Middle frontal gyrus (tissue), 1 donor: Measurements from ENCODE around the gene WDR82.

Experiments used
- DNase-seq: peaks from one replicate; pipeline ENCODE4 v3.0.0-alpha.2; 2015; ENCODE audit warnings: low spot score; ENCODE audit errors: extremely low spot score

Gene WDR82, protein sequence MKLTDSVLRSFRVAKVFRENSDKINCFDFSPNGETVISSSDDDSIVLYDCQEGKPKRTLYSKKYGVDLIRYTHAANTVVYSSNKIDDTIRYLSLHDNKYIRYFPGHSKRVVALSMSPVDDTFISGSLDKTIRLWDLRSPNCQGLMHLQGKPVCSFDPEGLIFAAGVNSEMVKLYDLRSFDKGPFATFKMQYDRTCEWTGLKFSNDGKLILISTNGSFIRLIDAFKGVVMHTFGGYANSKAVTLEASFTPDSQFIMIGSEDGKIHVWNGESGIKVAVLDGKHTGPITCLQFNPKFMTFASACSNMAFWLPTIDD

DNA sequence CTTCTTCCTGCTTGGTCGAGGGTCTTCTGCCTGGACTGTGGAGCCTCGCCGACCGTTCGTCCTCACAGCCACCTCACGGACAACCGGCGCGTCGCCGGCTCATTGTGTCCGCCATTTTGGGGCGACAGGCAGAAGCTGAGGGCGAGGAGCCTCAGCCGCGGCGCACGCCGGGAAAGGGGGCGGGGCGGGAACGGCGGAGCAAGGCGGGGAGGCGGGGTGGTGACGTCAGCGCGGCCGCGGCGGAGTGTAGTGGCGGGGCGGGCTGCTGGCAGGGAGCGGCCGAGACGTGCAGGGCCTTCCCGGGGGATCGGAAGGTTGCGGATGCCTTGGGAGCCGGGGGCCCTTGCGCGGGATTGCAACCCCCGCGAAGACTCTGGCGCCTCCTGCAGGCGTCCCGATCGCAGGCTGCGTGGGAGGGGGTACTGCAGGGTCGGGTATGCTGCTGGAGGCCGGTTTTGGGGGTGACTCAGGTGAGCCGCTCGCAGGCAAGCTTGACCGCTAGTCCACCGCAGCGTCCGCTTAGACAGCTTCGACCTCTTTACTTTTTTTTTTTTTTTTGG lies at the start of gene WDR82:
WDR82 (minus strand) TSS at position 140 of the 560 bp plus-strand sequence. CDS start 288 bp downstream, outside the sequence.
- peak; percentile 91 for DNase-seq

DNA sequence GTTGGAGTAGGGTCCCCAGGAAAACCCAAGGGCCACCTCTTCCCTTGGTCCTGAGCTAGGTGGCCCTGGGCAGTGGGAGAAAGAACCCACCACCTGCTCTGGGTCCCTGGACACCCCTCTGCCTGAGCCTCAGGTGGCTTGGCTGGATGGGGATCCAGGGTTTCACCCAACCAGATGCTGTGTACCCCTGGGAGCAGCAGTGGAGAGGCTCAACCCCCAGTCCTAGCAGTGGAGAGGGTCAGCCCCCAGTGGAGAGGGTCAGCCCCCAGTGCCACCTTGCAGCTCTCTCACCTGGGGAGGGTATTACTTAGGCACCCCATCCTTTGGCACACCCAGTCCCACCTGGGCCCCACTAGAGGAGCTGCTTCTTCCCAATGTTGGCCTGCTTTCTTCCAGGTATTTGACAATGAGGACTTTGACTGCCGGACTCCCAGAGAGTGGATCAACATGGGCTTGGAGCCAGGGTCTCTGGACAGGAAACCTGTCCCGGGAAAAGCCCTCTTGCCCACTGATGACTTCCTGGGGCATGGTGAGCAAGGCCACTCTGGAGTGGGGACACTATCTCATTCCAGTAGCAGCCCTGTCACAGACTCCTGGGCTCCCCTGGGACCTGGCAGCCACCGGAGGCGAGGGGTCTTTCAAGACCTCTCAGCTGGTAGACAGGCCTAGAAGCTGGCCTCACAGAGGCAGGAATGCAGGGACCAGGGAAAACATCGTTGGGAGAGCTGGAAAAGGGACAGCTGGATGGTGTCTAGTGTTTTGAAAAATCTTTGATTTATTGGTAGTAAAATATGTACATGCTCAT lies 49.2 kb upstream of the WDR82 start:
- no peak for DNase-seq

DNA sequence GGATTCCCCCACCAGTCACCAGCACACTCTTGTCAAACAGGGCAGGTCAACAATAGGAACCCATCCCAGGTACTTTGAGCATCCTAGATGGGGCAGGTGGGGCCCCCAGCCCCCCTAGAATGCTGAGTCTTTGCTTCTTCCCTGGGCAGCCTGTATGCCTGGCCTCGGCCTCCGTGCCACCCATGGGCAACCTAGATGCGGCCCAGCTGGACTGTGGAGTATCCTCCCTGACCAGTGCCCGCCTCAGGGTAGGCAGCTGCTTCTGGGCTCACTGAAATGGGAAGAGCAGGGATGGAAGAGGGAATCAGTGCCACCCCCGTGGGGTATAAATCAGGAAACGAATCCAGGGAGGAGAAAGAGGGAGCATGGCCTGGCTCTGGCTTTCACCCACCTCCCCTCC lies 48.5 kb upstream of the WDR82 start:
- DNase-seq: no peak

DNA sequence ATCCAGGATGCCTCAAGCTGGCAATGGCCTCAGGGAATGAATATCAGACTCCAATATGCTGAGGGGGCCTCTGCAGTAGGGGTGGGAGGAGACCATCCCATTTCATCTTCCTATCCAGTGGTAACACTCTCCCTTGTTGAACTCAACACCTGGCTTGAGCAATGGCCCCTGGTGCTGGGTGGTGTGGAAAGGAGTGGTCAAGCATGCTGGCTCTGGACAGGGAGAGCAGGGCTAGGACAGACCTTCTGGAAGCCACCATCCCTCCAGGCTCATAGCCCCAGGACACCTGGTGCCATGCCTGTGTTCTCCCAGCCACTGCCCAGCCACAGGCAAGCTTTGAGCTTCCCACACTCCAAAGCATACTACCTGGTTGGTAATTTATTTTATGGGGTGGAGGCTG lies 47.2 kb upstream of the WDR82 start:
- DNase-seq: no peak

DNA sequence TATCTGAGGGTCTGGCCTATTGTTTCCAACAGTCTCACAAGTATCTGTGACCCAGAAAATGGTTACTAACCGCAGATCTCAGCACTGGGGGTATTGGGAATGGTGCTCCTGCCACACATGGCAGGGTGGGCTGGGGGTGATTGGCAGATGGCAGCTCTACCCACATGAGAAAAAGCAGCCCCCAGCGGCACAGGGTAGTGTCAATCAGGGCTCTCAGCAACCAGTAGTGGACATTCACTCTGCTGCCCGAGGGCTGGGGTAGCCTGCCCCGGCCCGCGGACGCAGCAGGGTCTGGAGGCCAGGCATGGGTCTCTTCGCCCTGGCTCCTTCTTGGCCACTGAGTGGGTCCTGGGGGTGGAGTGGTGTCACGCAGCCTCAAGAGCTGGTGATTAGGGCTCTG lies 46.2 kb upstream of the WDR82 start:
- DNase-seq: no peak

DNA sequence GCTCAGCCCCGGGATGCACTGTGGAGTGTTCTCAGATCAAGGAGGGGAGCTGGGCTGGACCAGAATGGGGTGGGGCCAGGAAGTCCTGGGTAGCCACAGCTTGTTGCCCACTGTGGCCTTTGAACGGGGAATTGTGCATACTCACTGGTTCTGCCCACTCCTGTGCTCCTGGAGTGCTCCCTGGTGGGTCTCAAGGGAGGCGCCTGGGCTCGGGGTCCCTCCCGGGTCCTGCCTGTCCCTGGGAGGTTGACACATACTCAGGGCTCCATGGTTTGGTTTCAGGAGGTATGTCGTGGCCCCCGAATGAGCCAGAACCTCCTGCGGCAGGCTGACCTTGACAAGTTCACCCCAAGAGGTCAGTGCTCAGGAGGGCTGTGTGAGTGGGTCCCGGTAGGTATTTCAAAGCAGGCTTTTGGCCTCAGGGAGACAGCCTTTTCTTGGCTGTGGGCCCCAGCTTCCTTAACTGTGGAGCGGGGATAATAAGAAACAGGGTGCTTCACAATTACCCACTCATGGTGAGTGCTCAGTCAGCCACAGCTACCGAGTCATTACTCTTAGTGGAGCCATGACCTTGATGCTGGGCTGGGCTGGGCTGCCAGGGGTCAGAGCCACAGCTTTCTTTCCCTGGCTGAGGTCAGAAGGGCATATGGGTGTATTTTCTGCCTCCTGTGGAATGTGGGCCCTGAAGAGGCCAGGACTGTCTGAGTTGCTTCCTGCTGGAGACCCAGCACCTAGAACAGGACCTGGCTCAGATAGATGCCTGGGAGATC lies 45.3 kb upstream of the WDR82 start:
- DNase-seq: no peak

DNA sequence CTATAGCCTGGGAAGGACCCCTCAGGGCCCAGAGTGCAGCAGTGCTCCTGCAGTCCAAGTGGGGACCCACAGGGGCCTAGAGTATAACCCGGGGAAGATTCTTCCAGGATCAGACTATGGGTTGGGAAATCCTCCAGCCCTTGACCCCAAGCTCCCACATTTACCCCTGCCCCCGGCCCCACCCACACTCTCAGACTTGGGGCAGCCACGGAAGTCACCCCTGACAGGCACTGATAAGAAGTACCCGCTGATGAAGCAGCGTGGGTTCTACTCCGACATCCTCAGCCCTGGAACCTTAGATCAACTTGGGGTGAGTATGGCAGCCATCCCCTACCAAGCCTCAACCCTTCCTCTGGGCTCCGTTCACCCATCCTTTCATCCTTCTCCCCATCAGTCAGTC lies 44.0 kb upstream of the WDR82 start:
- no peak for DNase-seq

DNA sequence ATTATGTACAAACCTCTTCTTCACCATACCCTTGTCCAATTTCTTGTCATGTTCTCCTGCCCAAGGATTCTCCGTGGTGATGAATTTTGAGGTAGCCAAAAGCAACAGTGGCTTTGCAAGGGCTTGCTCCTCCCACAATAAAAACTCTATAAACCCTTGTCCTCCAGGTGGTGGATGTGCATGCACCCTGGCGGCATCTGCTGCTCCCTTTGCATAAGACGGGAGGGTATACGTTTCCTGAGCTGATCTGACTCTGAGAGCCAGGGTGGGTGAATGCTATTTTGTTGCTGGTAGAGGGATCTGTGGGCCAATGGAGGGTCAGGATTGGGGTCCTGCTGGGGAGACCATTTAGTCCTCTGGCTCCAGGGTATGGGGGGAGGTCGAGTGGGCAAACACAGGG lies 43.0 kb upstream of the WDR82 start:
- DNase-seq: no peak

DNA sequence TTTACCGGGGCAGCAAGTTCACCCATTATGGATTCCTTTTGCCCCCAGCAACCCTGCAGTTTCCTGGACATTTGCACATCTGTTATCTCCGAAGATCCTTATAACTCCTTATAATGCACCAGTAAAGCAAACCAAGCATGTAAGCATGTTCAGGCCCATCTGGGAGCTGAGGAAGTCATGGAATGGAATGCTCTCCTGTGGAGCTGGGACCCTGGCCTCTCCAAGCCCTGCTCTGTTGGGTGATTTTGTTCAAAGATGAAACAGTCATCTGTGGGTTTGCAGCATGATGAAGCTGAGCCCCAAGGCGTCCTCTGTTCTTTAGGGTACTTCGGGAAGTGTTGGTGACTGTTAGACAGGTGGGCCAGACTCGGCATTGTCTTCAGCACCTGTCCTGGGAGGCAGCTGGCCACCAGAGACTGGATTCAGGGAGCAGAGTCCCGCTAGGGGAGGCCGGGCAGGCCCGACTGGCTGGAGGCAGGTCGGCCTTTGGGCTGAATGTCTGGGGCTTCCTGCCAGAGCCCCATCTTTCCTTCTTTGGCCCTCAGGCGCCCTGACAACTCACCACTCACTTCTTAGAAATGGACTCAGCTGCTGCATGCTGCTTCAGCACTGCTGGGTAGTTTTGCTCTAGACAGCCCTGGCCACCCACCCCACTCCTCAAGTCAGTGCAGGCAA lies 41.6 kb upstream of the WDR82 start:
- no peak for DNase-seq

DNA sequence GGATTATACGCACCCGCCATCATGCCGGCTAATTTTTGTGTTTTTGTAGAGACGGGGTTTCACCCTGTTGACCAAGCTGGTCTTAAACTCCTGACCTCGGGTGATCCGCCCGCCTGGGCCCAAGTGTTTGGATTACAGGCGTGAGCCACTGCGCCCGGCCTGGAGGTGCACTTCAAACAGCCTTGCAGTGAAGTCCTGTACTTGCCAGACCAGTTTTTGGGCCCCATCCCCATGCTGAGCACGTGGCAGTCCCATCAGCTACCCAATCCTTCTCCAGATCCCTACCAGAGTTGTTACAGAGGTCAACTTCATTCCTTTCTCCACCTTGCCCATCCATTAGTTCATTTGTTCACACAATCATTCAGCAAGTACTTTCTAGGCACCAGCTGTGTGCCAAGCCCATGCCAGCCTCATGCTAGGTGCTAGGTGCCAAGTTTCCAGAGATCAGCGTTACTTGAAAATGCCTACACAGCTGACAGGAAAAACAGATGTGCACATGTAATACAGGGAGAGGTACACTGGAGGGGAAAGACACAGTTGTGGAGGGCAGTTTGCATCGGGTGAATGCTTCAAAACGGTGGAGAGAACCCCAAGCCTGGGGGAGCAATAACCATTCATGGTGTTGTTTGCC lies 39.9 kb upstream of the WDR82 start:
- DNase-seq: no peak

DNA sequence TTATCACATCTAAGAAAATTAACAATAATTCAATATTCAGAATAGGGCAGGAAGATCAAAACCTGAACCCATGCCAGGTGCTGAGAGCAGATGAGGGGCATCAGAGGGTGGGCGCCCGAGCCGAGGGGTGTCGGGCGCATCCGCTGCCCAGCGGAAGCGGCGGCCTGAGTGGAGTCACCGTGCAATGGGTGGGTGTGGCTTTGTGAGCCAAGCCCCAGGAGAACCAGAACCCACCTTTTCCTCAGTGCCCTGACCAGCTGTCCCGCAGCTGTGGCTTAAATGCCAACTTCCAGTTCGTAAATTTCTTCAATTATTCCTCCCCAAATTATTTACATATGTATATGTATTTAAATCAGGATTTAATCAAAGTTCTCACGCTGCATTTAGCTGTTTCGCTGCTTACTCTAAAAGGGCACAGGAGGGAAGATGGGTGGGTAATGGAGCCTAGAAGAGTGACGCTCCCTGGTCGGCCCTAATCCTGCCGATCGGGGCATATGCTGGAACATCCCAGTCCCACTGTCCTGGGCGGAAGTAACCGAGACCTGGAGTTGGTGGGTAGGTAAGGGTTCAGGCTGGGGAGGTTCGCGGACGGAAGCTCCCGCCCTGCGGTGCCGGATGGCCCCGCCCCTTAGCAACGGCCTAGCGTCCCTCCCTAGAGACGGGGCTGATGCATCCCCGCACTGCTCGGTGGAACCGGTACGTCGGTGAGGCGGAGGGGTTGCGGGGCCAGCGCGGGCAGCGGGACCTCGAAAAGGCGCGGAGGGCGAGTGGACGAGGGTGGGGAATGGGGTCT lies 39.0 kb upstream of the WDR82 start:
- no peak for DNase-seq

DNA sequence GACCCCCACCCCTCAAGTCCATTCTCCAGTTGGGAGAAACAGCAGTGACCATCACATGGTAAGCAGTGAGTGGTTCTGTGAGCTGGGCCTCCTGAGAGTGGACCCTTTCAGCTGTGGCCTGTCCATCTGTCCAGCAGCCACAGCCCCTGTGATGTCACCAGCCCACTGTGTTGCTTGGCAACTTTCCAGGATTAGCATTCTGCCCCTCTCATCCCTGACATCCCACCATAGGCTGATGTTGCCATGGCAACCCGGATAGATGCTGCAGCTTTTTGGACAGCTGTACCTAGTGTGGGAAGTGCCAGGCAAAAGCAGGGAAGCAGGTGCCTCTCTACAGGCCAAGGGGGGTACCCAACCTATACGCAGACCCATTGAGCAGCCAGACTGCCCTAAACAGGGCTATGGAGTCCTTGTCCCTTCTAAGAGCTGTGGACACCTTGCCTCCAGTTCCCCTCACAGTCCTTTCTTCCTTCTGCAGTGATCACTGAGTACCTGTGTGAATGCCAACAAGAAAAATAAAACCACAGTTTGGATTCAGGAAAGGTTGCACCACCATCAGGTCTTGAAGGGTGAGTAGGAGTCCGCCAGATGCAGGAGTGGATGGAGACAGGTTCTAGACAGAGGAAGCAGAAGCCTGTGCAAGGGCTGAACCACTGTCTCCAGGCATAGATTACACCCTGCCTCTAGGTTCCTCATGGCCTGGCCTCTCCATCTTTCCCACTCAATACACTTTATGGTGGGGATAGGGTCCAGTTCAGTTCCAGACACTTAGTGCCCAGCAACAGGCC lies 37.7 kb upstream of the WDR82 start, which contains the start of gene DNAH1:
DNAH1 (plus strand) TSS at position 343 of the 788 bp plus-strand sequence. CDS start 6,124 bp downstream, outside the sequence.
- DNase-seq: no peak

DNA sequence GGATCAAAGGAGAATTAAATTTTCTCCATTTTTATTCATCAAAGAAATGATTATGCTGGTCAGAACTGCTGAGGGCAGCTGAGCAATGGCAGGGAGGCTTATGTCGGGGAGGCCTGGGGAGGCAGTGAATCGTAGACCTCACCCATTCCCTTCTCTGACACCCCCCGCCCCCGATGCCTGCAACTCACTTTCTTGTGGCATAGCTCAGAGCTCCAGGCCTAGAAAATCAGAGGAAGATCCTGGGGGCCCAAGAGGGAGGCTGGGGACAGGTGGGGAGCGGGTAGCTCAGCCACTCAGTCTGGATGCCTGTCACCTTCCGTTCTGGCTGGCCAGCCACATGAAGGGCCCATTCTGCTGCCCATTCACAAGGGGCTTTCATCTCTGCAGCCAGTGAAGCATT lies 36.6 kb upstream of the WDR82 start:
- DNase-seq: no peak

DNA sequence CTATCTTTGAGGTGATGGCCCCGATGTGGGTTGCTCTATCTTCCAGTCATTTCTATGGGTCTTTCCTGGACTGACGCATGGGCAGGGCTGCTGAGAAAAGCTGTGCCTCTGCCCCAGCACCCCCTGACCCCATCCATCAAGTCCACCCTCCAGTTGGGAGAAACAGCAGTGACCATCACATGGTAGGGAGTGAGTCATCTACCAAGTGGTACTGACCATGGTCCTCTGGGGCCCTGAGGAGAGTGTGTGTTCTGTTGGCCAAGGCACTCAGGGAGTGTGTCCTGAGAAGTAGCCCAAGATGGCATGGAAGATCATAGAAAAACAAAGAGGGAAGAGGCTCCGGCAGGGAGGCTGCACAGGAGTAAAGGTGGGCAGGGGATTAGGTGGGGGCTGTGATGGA lies 36.0 kb upstream of the WDR82 start:
- DNase-seq: no peak

DNA sequence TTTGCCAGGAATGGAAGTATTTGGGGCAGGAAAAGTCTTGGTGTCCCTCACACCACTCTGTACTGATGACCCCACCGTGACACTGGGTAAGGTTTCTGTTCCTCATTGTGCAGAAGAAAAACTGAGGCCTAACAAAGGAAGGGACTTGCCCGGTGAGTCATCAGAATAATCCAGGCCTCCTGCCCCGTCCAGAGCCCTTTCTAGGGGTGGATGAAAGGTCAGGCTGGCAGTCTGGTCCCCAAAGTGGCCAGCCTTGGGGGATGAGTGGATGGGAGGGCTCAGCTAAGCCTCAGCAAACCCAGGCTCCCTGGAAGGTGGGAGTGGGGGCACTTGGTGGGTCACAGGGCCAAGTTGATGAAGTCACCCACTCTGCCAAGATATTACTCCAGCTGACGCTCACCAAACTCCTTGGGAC lies 35.3 kb upstream of the WDR82 start:
- no peak for DNase-seq

DNA sequence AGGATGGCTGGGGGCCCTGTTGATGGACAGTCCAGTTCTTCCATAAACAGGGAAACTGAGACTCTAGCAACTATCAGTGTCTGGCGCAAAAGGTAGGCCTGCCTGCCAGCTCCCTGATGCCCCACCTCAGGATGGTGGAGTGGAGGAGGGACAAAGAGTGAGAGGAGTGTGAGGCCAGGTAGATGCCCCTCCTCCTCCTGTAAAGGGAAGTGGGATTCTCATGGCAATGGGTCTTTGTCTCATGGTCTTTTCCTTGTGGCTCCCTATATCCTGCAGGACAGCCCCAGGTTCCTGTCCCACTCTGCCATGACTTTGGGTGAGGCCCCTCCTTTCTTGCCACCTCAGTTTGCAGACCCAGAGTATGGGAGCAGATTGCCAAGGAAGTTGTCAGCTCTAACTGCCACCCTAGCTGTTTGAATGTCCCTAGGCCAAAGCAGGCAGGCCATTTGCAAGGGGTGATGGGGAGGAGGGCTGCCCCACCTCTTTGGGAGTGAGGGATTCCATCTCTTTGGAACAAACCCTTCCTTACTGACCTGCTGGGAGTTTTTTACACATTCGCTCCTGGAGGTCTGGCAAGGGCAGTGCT lies 34.8 kb upstream of the WDR82 start:
- no peak for DNase-seq

DNA sequence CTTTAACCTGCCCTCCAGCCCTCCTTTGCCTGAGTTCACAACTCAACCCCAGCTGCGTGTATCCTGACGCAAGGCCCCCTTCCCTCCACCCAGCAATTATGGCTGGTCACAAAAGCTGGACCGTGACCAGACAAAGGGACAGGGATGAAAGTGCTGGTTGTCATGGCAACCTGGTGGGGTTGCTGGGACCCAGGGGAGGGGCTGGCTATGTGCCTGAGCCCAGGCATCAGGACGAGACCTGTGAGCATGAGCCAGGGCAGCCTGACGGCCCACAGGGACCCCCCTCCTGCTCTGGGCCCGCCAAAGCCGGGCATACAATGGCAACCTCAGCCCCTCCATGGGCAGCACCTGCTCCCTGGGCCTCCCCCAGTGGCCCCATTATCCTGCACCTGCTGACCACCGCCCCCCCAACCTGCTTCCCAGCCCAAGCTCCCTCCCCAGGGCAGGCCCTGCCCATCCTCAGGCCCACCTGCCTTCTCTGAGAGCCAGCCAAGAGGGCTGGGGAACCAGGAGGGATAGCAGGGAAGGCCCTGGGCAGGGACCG lies 33.2 kb upstream of the WDR82 start:
- no peak for DNase-seq

DNA sequence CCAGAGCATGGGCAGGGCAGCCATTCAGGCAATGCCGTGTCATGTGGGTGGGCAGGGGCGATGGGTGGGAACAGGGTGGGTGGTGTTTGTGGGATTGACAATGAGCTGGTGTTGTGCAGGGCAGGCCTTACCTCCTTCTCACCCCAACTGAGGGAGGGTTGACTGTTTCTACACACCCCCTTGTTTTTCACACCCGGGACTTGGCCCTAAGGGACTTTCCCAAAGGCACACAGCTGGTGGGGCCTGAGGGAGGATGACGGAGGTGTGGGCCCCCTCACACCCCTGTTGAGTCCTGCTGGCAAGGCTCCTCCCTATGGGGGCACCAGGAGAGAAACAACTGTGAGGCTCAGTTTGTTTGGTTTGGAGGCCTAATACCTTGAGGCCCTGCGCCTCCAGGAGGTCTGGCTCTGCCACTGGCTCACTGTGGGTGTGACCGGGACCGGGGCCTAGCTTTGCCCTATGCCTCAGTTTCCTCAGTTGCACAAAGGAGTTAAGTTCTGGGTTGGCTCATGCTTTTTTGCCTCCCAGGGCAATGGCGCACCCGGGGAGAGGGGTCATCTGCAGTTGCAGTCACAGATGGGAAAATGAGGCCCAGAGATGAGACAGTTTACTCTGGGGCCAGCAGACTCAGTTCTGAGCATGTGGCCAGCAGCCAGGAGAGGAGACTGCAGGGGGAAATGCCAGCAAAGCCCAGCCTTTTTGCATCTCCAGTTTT lies 32.6 kb upstream of the WDR82 start:
- no peak for DNase-seq
